A549 (cell line): ENCODE measurements around the gene F2RL1.

ENCODE experiments used
- CBX2 ChIP-seq: fragments of 200-600 bp; sonication (generic); IDR thresholded peaks from 2 replicates; pipeline ENCODE4 v1.6.1; 2016; ENCODE audit warnings: low read depth, mild to moderate bottlenecking, borderline replicate concordance
- EHF ChIP-seq: fragments of 250-450 bp; sonication (Bioruptor Pico); IDR thresholded peaks from 2 replicates; pipeline ENCODE4 v1.5.0; 2020; ENCODE audit warnings: mild to moderate bottlenecking
- JUNB ChIP-seq: fragments of >200 bp; sonication (Bioruptor Twin); formaldehyde crosslinking; IDR thresholded peaks from 2 replicates; pipeline ENCODE4 v1.6.1; 2016
- POLR2A ChIP-seq: IDR thresholded peaks from 2 replicates; pipeline ENCODE4 v1.6.1; 2012; ENCODE audit warnings: mild to moderate bottlenecking, low read length
- RCOR1 ChIP-seq: fragments of 150-350 bp; IDR thresholded peaks from 2 replicates; pipeline ENCODE4 v1.6.1; 2014; ENCODE audit warnings: antibody characterized with exemption, low read length, low read depth
- RNF2 ChIP-seq: fragments of 200-600 bp; sonication (generic); IDR thresholded peaks from 2 replicates; pipeline ENCODE4 v1.6.1; 2016; ENCODE audit warnings: low read depth, mild to moderate bottlenecking, antibody characterized with exemption, moderate library complexity, borderline replicate concordance
- SMC3 ChIP-seq: fragments of >200 bp; sonication (Bioruptor Twin); formaldehyde crosslinking; IDR thresholded peaks from 3 replicates; pipeline ENCODE4 v1.6.1; 2018; ENCODE audit warnings: inconsistent platforms
- ZC3H11A ChIP-seq: fragments of 450-650 bp; IDR thresholded peaks from 2 replicates; pipeline ENCODE4 v1.6.1; 2014; ENCODE audit warnings: antibody characterized with exemption, mild to moderate bottlenecking
- TF ChIP-seq, protein P1 (sequence below): IDR thresholded peaks from 2 replicates; pipeline ENCODE4 v1.6.1; 2012
- TF ChIP-seq, protein P2 (sequence below): fragments of >200 bp; sonication (Bioruptor Twin); formaldehyde crosslinking; IDR thresholded peaks from 3 replicates; pipeline ENCODE4 v1.5.1; 2016
- TF ChIP-seq, protein P3 (sequence below): fragments of >200 bp; sonication (Bioruptor Twin); formaldehyde crosslinking; IDR thresholded peaks from 2 replicates; pipeline ENCODE4 v1.6.1; 2016

DNA sequence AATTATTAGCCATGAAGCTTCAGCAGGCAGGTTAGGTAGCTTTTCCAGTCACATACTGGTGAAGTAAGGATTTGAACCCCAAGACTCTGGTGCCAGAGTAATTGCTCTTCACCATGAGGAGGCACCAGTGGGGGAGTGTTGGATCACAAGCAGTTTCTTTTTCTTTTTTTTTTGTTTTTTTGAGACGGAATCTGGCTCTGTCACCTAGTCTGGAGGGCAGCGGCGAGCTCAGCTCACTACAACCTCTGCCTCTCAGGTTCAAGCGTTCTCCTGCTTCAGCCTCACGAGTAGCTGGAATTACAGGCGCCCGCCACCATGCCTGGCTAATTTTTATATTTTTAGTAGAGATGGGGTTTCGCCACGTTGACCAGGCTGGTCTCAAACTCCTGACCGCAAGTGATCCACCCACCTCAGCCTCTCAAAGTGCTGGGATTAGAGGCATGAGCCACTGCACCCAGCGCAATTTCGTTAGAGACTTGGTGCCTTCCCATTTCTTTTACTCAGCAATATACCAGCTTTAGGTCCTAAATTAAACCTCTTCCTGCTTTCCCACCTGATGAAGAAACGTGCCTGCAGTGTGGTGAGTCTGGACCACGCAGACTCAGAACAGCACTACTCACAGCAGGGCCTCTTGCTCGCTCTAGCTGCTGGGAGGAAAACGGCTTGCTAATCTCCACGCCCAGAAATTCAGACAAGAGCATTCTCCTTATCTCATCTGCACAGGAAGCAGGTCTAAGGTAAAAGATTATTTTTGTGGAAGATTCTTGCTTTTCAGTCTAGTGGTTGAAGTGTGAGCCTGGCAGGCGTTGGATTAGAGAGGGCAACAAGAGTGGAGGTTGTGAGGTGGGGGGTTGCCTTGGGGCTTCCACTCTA, 30.8 kb downstream of the F2RL1 start, which contains the start of gene S100Z:
- TF ChIP-seq ZC3H11A (no peak), RCOR1 (no peak), POLR2A (no peak), JUNB (no peak), CBX2 (no peak), SMC3 (no peak), RNF2 (no peak), EHF (CRISPR knock-in tag) (no peak)
- TF ChIP-seq, protein P1, sequence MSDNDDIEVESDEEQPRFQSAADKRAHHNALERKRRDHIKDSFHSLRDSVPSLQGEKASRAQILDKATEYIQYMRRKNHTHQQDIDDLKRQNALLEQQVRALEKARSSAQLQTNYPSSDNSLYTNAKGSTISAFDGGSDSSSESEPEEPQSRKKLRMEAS: no peak
- TF ChIP-seq, protein P2, sequence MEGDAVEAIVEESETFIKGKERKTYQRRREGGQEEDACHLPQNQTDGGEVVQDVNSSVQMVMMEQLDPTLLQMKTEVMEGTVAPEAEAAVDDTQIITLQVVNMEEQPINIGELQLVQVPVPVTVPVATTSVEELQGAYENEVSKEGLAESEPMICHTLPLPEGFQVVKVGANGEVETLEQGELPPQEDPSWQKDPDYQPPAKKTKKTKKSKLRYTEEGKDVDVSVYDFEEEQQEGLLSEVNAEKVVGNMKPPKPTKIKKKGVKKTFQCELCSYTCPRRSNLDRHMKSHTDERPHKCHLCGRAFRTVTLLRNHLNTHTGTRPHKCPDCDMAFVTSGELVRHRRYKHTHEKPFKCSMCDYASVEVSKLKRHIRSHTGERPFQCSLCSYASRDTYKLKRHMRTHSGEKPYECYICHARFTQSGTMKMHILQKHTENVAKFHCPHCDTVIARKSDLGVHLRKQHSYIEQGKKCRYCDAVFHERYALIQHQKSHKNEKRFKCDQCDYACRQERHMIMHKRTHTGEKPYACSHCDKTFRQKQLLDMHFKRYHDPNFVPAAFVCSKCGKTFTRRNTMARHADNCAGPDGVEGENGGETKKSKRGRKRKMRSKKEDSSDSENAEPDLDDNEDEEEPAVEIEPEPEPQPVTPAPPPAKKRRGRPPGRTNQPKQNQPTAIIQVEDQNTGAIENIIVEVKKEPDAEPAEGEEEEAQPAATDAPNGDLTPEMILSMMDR: no peak
- TF ChIP-seq, protein P3, sequence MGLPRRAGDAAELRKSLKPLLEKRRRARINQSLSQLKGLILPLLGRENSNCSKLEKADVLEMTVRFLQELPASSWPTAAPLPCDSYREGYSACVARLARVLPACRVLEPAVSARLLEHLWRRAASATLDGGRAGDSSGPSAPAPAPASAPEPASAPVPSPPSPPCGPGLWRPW: no peak
